HG03439 (cell line): ENCODE results near the gene YPEL1.
"Not testable (repeated sequence)": the region's sequence is repeated elsewhere in the genome, so short reads cannot be mapped to it uniquely, and the experiment has no call there.

ENCODE experiments used
- ATAC-seq: cut with Tn5 transposase; IDR thresholded peaks from one replicate; pipeline ENCODE4 v1.9.1; 2021; ENCODE audit warnings: mild to moderate bottlenecking, moderate library complexity; ENCODE audit not compliant: unreplicated experiment

The YPEL1 gene

GRCh38 chr22:21686193-21686608 is 49.4 kb downstream of the YPEL1 start:
- no peak for ATAC-seq

GRCh38 chr22:21685164-21685513 is 50.5 kb downstream of the YPEL1 start:
- no peak for ATAC-seq

- no peak for ATAC-seq
Observed at GRCh38 chr22:21684492-21685163, 51.0 kb downstream of the YPEL1 start.

- ATAC-seq, result no peak
Observed at GRCh38 chr22:21683401-21683811, 52.2 kb downstream of the YPEL1 start.

DNA sequence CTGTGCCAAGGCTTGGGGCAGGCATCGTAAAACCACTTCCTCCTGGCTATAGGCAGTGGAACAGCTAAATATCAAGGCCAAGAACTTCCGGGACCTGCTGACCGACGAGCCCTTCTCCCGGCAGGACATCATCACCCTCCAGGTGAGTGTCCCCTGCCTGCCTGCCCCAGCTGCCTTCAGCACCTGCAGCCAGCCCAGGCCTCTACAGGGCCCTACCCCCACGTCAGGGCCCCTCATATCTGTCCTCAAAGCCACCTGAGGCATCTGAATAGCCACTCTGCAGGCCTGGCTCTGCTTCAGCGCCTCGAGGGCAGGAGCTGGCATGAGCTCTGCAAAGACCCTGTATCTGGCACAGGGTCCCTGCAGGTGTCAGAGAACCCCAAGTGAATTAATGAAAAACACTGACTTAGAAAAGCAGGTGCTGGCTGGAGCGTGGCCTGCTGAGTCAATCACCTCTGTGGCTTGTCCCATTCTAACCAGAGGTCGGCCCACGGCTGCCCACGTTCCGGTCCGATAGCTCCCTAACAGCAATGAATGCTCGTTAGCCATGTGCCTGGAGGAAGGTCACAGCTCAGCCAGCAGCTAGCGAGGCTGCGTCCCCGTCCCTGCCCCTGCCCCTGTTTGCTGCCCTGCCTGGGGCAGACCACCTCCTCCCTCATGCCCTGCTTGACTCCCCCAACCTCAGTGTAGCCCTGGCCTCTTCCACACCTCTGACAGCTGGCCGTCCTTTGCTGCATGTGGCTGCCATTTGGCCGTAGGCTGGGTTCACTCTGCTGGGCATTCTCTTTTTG is 53.0 kb downstream of the YPEL1 start:
- no peak for ATAC-seq

GRCh38 chr22:21681566-21682370 is 53.8 kb downstream of the YPEL1 start:
- no peak for ATAC-seq

DNA sequence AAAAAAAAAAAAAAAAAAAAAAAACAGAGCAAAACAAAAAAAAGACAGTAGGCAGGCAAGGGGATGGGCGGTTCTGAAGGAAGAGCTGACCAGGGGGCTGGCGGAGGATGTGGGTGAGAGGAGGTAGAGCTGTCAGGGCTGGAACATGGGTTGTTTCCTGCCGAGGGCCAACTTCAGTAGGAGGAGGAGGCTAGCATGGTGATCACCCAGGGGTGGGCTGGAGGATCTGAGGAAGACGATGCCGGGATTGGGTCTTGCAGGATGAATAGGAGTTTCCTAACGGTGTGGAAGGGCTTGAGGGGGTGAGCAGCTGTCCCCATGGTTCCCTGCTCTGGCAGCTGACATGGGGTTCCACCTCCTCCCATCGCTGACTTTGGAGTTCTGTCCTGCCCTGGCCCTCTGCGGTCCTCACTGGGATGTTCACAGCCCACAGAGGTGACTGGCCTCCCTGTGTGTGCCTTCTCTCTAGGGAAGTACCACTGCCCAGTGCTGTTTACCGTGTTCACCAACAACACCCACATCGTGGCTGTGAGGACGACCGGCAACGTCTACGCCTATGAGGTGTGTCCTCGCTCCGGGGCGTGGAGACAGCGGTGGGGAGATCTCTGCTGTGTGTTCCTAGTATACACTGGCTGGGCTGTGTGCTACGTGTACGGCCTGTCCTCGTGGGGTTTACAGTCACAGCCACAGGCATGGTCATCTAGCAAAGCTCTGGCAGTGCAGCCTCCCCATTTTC is 54.6 kb downstream of the YPEL1 start:
- no peak for ATAC-seq

DNA sequence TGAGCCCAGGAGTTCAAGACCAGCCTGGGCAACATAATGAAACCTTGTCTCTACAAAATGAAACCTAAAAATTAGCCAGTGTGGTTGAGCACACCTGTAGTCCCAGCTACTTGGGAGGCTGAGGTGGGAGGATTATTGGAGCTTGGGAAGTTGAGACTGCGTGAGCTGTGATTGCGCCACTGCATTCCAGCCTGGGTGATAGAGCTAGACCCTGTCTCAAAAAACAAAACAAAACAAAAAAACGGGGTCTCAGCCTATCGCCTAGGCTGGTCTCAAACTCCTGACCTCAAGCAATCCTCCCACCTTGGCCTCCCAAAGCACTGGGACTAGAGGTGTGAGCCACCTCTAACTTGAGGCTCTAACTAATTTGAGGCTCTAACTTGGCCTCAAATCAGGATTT is 56.2 kb downstream of the YPEL1 start:
- no peak for ATAC-seq

DNA sequence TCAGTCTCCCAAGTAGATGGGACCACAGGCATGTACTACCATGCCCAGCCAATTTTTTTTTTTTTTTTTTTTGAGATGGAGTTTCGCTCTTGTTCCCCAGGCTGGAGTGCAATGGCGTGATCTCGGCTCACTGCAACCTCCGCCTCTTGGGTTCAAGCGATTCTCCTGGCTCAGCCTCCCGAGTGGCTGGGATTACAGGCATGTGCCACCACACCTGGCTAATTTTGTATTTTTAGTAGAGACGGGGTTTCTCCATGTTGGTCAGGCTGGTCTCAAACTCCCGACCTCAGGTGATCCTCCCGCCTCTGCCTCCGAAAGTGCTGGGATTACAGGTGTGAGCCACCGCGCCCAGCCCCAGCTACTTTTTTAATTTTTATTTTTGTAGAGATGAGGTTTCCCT is 56.8 kb downstream of the YPEL1 start:
- not testable (repeated sequence) for ATAC-seq

- ATAC-seq, result no peak
Observed at GRCh38 chr22:21677606-21678443, 57.8 kb downstream of the YPEL1 start.

DNA sequence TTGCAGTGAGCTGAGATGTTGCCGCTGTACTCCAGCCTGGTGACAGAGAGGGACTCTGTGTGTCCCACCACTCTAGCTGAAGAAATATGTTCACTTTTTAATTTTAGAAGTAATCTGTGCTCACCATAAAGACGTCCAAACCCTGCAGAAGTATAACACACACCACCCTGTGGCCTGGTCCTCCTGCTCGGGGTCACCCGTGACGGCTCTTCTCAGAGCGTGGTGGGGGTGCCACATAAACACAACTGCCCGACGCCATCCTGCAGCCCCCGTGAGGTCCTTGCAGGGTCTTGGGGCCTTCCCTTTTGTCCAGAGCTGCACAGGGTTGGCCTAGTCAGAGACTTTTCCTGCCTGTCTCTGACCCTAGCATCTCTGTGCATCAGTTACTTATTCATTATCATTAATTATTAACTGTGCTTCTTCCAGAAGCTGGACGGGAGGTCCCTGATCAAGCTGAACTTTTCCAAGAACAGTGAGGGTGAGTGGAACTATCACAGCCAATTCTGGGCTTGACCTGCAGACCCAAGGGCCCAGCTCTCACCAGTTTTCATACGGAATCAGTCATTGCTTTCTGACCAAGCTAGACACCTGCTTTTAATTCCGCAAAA is 60.9 kb downstream of the YPEL1 start:
- no peak for ATAC-seq

- ATAC-seq, result no peak
Observed at GRCh38 chr22:21673534-21674321, 61.9 kb downstream of the YPEL1 start.

- ATAC-seq, result no peak
Observed at GRCh38 chr22:21672107-21672629, 63.4 kb downstream of the YPEL1 start.

DNA sequence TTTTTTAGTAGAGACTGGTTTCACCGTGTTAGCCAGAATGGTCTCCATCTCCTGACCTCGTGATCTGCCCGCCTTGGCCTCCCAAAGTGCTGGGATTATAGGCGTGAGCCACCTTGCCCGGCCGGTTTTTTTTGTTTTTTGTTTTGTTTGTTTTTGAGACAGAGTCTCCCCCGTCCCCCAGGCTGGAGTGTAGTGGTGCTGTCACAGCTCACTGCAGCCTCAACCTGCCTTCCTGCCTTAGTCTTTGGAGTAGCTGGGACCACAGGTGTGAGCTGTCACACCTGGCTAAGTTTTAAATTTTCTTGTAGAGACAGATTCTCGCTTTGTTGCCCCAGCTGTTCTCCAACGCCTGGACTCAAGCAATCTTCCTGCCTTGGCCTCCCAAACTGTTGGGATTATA is 66.6 kb downstream of the YPEL1 start:
- ATAC-seq, result no peak

- ATAC-seq, result no peak
Observed at GRCh38 chr22:21666786-21667185, 68.8 kb downstream of the YPEL1 start.

DNA sequence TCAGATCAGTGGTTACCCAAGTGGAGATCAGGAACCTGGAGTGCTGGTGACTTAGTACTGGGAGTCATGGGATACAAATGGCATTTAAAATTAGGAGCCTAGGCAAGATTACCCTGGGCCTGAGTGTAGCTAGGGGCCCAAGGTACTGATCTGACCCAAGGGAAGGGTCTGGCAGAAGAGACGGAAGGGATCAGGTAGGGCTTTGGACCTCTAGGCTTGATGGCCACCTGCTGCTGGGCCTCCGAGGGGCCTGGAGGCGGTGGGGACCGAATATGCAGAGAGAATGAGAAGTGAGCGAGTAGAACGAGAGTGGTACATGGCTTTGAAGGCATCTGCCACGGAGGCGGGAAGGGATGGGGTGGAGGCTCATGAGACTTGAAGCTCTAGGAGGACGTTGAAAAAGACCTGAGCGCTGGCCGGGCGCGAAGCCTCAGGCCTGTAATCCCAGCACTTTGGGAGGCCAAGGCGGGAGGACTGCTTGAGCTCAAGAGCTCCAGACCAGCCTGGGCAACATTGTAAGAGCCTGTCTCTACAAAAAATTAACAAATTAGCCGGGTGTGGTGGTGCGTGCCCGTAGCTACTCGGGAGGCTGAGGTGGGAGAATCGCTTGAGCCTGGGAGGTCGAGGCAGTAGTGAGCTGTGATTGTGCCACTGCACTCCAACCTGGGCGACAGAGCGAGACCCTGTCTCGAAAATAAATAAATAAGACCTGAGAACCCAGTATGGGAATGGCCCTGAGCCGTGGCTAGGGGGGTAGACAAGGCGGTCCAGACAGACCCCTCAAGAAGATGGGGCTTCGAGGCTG is 70.3 kb downstream of the YPEL1 start:
- ATAC-seq, result no peak

DNA sequence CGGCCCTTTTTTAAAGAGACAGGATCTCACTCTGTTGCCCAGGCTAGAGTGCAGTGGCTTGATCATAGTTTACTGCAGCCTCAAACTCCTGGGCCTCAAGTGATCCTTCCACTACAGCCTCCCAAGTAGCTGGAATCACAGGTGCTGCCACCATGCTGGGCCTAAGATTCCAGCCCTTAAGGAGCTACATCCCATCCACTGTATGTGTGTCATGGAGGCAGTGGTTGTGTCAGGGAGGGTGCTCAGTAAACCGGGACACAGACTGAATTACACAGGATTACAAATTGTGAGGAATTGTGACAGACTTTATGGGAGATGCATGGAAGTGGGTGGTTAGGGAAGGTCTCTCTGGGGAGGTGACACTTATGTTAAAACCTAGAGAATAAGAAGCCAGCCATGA is 71.9 kb downstream of the YPEL1 start:
- no peak for ATAC-seq

DNA sequence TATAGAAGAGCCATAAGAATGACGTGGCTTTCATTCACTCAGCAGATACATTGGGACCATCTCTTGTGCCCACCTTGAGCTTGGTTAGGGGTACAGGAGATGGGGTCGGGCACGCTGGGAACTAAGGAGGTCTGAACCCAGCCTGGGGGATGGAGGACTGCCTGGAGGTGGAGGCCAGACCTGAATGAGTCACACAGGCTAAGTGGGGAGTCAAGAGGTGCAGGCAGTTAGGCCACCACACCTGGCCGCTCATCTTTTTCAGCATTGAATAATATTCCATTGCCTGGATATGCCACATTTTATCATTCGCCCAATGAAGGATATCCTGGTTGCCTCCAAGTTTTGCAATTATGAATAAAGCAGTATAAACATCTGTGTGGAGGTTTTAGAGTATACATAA is 73.6 kb downstream of the YPEL1 start:
- no peak for ATAC-seq
